Right kidney (tissue), 1 donor: ENCODE results near the gene UNC80.
A peak's percentile ranks its signal among the peaks of the same experiment; 100 is the strongest.

Source experiments
- DNase-seq: peaks from one replicate; pipeline ENCODE4 v3.0.0-alpha.2; 2016

The UNC80 gene

DNA sequence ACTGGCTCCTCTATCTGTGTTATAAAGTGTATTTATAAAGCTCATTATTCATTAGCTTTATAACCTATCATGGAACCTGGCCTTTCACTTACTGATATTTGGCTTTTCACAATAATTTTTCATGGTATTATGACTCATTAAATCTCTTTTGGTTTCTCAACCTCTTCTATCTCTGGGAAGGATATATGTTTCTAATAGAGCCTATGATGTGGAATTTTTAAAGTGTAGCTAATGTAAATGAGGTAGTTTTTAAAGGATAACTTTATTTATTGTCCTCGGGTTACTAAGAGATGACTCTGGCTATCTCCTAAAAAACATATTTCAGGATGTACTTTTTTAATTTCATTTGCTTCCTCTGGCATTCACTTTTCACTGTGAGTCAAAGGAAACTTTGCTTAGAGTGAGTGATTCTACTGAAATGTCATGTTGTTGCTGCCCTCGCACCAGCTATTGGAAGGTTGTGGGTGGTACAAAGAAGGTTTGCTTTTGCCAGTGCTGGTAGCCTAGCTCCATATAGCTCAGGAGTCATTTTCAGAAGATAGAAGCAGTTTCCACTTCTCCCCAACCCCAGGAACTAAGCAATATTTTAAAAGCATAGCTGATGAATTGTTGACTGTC lies 145.6 kb downstream of the UNC80 start:
- DNase-seq, result no peak

DNA sequence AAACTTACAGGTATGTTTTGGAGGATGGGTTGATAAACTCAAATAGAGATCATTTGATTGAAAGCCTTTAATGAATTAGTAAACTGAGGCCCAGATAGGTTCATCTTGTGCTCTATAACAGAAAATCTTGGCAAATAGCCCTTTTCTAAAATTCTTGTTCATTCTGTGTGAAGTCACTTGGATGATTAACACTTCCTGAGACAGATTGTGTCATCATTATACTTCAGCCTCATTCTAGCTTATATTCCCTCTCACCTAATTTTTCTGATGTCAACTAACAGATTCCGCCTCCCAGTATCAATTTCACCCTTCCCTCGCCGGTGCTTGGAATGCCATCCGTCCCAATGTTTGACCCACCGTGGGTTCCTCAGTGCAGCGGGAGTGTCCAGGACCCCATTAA lies 146.6 kb downstream of the UNC80 start:
- DNase-seq, result no peak

DNA sequence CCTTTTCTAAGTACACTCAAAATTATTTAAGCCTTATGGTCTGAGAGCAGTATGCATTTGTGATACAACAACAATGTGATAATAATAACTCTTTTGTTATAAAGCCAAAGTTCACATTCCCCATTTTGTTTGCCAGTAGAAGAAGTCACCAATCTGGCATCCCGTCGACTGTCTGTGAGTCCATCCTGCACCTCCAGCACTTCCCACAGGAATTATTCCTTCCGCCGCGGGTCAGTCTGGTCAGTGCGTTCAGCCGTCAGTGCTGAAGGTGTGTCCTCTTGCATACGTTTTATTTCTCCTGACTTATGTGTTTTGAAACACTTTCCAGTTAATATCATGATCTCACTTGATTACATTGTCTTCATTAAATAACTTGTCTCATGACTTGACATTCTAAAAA lies 150.5 kb downstream of the UNC80 start:
- no peak for DNase-seq

DNA sequence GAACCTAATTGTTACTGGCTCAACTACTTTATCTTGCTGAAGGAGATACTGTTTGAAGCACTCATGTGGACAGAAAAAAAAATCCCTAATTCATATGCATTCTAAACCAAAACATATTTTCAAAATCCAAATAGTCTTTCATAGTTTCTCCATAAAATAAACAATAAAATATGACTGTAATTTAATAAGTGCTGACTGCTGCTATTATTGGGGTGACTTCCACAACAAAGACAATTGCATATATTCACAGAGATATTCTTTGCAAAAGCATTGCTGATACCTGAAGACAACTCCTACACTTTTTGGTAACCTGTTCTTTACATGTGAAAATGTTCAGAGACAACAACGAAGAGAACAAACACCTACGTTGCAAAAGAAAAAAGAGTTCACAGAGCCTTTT lies 157.7 kb downstream of the UNC80 start:
- no peak for DNase-seq

DNA sequence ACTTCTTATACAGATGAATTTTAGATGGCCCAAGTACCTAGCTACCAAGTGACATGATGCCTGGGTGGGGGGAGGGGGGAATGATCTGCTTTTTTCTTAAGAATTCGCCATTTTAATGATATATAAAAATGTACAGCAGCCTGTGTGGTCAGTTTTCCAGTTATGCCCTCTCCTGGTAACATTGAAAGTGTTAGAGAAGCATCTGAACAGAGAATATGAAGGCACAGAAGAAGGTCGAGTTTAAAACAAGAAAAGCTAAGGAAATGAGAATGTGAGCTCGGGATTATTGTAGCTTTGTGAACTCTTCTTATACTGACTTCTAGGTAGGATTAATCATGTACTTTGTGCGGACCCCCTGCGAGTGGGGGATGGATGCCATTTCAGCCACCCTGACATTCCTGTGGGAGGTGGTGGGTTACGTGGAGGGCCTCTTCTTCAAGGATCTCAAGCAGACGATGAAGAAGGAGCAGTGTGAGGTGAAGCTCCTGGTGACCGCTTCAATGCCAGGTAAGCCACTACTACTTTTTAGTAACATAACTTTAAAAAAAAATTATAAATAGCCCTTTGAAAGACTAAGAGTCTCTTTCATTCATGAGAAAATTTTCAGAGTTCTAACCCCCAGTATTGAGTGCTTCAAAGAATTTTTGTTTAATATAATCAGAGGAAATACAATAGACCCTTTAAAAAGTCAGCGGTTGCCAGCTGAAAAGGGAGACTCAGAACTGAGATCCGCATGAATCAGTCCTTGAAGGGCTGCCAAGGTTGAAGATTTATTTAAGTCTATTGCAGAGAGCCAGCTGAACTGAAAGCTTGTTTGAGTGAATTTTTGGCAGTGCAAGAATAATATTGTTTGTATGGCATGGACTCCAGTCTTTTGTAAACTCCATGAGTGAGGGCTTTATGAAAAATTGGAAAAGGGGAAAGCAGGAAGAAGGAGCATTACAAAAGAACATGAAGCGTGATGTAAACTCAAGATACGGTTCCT lies 162.2 kb downstream of the UNC80 start:
- DNase-seq, result no peak

DNA sequence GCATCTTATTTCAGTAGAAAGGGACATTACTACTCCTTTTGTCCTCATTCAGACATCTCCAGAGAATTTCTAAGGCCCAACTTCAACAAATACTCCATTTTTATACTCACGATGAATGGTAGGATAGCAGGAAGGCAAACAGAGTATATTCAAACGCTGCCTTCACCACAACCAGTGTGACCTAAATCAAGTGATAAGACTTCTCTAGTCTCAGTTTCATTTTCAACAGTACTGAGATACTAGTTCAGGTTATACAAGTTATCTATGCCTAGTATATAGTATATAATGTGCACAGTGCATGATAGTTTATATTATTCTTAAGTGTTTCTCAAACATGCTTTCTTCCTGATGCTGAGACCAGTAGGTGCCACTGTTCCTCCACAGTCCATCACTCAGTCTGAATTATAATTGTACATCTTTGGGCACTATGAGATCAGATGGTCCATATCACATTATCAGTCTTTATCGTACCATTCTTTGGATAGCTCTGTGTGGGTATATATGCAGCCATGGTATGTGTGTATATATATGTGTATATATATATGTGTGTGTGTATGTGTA lies 164.6 kb downstream of the UNC80 start:
- no peak for DNase-seq

DNA sequence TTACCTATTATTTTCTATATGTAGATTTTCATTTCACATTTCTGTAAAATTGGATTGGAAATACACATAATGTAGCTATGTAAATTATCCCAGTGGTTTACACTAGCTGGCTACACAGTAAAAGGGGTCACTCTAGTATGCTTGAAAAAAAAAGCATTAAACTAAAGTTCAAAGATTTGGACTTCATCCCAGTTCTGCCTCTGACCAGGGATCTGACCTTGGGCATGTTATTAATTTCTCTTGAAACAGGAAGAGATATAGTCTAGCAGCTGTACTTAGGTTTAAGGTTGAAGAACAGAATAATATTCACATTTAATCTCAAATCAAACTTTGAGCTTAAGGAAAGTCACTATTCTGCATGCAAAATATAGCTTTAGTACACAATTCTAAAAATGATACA lies 166.3 kb downstream of the UNC80 start:
- no peak for DNase-seq

DNA sequence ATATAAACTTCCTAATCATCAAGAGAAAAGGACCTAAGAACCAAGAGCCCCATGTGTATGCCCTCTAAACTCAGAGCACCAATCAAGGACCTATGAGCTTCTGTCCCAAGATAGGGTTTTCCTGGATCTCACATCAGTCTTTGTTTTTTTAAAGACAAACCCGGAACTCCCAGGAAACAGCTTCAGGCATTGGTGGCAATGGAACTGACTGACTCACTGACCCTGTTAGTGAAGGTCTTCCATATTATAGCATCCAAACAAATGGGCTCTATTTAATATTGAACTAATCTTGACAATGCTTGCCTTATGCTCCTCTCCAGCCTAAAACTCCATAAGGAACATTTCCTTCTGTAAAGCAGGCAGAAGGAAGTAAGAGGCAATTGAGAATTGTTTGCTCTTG lies 167.3 kb downstream of the UNC80 start:
- DNase-seq, result no peak

DNA sequence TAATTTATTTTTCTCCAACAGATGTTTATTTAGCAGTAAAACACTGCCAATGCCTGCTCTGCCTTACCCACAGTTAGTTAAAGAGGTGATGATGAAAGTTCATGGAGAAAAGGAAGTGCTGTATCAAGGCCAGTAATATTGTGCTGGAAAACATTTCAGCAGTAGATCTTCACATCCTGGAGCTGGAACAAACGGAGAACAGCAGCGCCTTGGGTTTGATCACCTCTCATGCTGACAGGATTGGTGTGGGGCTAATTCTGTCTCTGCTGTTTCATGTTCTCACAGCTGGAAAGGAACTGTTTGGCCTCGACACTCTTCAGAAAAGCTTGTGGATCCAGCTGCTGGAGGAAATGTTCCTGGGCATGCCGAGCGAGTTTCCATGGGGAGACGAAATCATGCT lies 169.3 kb downstream of the UNC80 start:
- no peak for DNase-seq

DNA sequence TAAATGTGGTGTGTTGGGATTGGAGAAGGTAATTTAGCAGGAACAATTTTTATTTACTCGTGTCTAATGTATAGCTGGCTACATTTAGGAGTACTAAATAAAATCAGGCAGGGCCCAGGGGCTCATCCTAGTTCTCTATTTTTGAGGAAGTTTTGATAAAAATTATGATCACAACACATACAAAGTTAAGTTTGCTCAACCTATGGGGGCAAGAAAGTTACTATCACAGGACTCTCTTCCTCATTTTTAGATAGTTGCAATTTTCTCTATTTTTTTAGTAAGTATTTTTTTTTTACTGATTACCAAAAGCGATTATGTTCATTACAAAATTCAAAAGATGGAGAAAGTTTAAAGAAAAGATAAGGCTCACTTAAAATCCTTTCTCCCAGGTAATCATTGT lies 170.8 kb downstream of the UNC80 start:
- no peak for DNase-seq

DNA sequence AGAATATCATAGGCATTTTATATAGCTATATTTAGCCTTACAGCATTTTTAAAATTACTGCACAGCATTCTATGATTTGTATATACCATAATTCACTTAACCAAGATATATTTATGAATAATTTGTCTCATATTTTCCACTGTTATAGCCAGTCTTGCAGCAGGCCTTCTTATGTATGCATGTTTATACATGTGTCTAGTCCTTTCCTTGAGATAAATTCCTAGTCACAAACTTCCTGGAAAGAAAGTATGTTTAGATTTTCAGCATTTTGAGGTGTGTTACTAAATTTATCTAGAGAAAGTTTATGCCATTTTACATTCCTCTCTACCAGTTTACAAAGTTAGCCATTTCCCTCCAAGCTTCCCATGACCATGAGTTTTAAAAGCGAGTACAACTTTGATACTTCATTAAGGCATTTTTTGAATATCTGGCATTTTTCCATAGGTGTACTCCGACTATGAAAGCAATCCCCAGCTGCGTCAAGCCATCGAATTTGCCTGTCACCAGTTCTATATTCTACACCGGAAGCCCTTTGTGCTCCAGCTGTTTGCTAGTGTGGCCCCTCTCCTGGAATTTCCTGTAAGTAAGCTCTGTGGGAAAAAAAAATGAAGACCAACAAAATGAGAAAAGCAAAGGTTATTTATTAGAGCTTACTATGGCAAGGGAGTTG lies 171.4 kb downstream of the UNC80 start:
- DNase-seq, result no peak

DNA sequence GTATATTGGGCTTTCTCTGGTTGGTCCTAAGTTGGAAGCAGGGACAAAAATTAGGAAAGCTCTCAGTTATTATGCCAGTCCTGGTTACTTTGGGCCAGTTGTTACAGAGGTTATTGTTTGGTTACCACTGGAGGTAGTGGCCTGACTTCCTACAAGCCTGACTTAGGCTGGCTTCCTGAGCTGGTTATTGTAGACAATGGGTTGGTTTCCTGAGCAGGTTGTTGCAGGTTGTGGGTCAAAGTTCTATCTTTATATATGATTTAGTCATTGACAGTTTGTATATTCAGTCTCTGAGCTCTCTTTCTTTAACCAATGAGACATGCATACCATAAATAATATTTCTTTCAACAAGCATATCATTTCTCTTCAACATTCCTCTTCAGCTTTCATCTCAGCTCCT lies 172.1 kb downstream of the UNC80 start:
- DNase-seq, result no peak

DNA sequence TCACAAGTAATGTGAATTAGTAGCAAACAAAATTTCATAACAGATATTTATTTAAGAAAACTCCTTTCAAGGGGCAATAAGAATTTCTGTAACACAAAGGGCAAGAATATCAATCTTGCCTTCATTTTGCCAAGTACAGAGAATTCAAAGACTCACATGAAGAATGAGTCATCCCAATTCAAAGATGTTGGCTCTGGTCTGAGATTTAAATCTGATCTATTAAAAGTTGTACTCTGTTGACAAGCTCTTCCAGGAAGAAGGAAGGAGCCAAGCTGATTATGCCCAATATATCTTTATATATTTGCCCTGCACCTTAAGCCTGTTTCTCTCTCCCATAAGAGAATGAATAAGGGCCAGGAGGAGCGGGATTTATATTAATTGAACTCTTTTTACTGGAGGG lies 174.9 kb downstream of the UNC80 start:
- DNase-seq, result no peak

DNA sequence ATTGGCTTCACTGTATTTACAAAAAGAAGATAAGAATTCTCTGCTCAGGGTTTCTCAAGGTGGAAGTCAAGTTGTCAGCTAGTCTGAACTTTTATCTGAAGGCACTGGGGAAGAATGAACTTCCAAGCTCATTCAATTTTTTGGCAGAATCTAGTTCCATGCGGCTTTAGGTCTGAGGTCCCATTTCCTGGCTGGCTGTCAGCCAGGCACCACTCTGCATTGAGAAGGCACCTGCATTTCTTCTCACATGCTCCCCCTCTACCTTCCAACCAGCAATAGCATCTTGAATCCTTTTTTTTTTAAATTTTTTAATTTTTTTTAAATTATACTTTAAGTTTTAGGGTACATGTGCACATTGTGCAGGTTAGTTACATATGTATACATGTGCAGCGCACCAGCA lies 184.6 kb downstream of the UNC80 start:
- DNase-seq, result no peak

DNA sequence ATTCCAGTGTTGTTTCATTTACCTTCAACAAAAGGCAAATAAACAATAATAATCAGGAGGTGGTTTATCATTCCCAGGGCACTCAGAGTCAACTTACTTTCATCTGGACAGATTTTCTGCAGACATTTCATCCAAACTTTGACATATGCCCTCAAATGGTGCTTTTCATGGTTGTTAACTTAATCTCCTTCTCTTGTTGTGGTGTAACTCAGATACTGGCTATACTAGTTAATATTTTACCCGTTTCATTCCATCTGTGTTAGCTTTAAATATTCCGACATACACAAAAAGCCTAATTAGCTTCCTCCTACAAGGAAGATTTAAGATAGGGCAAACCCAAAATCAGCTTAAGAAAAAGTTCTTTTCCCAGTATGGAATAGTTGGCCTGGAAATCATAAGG lies 186.4 kb downstream of the UNC80 start:
- DNase-seq, result no peak

DNA sequence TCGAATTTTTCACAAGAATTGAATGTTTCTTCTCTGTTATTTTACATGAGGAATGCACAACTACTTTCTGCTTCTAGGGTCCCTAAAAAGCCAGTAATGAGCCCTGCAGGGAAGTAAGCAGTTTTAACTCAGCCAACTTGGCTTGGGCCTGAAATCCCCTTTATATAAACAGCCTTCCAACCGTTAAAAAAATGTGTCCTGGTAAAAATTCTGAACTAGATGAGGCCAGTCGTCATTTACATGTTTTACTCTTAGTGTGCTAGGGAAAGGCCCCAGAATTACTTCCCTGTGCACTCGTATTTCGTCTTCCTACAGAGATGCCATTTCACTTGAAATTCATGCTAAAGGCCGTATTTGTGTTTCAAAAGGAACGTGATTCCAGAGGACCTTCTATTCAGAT lies 188.4 kb downstream of the UNC80 start:
- no peak for DNase-seq

DNA sequence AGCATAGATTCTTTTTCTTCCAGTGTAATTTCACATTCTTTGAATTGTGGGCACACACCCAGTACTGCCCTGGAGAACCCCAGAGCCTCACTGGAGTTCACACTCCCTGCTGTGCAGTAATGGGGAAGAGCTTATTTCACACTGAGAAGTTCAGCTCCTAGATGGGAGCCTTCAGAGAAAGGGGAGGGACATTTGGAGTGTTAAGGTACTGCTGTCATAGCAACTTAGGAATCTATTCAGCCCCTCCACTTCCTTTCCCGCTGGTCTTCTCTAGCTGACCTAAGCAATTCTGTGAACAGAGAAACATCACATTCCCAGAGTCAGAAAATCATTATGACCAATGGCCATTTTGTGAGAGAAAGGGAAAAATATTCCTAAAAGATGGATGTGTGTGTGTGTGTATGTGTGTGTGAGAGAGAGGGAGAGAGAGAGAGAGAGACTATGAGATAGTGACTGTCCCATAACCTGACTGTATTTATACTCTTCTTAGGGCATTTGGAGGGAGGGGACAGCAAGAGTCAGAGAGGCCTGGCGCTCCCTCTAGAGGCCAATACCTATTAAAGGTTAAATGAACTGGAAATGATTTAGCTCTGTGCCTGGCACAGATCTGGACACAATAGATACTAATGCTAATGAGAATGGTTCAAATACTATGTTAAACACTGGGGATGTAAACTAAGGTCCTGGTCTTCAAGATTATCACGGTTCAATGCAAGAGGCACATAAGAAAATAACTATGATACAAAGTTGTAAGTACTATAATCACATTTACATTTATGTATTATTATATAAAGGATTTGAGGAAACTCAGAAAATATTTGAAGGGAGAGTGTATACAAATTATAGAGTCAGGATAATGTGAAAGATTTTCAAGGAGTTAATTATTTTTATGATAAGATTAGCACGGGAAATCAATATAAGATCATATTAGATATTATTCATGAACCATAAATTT lies 189.3 kb downstream of the UNC80 start:
- peak; percentile 44 for DNase-seq

DNA sequence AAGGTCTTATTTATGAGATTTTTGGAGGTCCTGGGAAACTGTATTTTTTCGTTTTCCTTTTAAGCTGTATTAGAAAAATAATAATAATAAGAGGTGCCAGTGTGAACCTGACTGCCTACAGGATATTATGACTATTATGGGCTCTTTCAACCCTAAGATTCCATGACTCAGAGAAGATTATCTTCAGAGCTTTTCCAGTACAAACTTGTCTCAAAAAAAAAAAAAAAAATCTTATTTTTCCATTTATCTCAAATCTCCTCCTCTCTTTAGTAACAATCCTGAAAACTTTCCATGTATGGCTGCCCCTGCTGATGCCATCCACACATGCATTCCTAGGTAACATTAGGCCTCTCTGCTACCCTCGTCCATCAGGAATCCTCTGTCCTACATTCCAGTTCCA lies 194.1 kb downstream of the UNC80 start:
- no peak for DNase-seq

DNA sequence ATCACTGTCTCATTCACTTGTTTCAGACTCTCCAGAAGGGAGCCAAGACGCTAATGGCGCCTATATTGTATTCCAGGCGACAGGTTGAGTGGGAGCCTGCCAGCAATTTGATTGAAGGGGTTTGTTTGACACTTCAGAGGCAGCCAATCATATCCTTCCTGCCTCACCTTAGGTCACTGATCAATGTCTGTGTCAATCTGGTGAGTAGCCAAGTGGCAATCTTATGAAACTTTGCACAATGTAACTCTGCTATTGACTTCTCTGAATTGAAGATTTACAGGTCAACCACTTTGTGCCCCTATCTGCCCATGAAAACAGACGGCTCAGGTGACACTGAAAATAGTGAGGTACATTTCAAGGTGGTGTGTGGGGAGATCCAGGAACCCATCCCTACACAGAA lies 198.1 kb downstream of the UNC80 start:
- no peak for DNase-seq

DNA sequence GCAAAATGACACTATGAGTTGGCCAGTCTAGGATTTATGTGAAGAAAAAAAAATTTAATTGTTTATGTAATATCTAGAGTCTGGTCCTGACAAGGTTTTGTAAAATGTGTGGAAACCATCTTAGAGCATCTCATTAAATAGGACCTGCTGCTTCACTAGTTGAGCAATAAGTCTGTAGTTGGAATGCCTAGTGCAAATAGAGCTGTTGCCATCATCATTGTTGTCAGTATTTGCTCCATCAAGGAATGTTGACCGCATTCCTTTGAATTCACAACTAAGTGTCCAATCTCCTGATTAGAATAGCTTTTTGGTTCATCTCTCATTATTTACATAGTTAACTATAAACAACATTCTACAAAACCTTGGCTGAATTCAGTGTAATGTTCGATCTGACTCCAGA lies 198.6 kb downstream of the UNC80 start:
- DNase-seq, result no peak

DNA sequence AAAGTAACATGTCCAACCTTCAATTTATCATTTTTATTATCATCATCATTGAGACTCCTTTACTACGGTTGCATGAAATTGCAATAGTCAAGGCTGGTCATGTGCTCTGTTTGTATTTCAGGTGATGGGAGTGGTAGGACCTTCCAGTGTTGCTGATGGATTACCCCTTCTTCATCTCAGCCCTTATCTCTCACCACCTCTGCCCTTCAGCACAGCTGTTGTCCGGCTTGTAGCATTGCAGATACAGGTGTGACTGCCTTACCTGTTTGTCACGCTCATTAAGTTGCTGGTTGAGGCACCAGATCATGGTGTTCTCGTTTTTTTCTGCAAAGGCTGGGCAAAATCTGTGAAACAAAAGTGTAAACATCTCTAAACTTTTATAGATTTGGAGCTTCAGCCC lies 199.1 kb downstream of the UNC80 start:
- no peak for DNase-seq

DNA sequence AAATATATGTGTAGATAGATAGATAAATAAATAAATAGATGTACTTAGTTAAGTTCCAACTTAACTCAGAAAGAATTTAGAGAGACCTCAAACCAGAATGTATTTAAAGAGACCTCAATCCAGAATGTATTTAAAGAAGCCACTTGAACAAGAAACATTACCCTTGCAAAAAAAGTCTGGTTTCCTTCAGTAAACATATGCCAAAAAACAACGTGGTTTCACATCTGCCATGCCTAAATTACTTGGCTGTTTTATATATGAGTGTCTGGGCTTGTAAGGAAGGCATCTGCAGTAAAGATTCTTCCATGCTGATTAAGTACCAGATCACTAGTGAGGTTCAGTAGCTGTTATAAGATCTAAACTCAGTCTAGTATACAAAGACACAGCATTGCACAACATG lies 201.7 kb downstream of the UNC80 start:
- DNase-seq, result no peak
